Testis (tissue), 3 donors: Measurements from ENCODE around the gene TBPL1. TPM values are rescaled to one million over a fixed set of nuclear protein-coding genes. Genes with fewer than 3 reads are reported as not detected.

ENCODE experiments used
- DNase-seq: peaks from one replicate; pipeline ENCODE4 v3.0.0-alpha.2; 2019
- H3K27ac ChIP-seq, 2 donors: fragments of 200-600 bp; sonication (generic); one replicate each; pipeline ENCODE4 v1.5.1; 2019
- H3K27me3 ChIP-seq: fragments of 200-600 bp; sonication (generic); one replicate; pipeline ENCODE4 v1.5.1; 2019
- H3K36me3 ChIP-seq: fragments of 200-600 bp; sonication (generic); one replicate; pipeline ENCODE4 v1.5.1; 2017; ENCODE audit warnings: low read depth; ENCODE audit errors: missing control alignments
- H3K4me1 ChIP-seq: fragments of 200-600 bp; sonication (generic); one replicate; pipeline ENCODE4 v1.5.1; 2019
- H3K4me3 ChIP-seq, 2 donors: fragments of 200-600 bp; sonication (generic); one replicate each; pipeline ENCODE4 v1.5.1; 2017 to 2019
- H3K9me3 ChIP-seq: fragments of 200-600 bp; sonication (generic); one replicate; pipeline ENCODE4 v1.5.1; 2017
- CTCF ChIP-seq, 3 experiments: fragments of 450-650 bp in 2 of 3; fragments of 200-600 bp in 1 of 3; sonication (generic) in 1 of 3; IDR thresholded peaks; one replicate each; pipeline ENCODE4 v1.5.1; 2016 to 2019; ENCODE audit warnings: antibody characterized with exemption in 3 of 3, mild to moderate bottlenecking in 2 of 3, moderate library complexity in 1 of 3
- POLR2A ChIP-seq: fragments of 450-650 bp; IDR thresholded peaks from one replicate; pipeline ENCODE4 v1.6.1; 2017; ENCODE audit warnings: antibody characterized with exemption, mild to moderate bottlenecking, moderate library complexity
- WGBS, 2 donors: methylation state at CpG; one replicate each; pipeline ENCODE4 v1.1.5; 2018; 5-methylcytosine and 5-hydroxymethylcytosine counted together
- intact Hi-C: fragments of 100-400 bp; cut with DNase I; formaldehyde crosslinking; loops from one replicate; pipeline ENCODE4 v1.15.1; 2023; ENCODE audit warnings: low total_unique reads
- polyA plus RNA-seq: library from polyadenylated mRNA; stranded (reverse); fragments of 350-450 nt; fragmentation: Illumina TruSeq; extraction: RNeasy Lipid Tissue Mini Kit (QIAGEN cat#74804); gene quantifications from one replicate; pipeline ENCODE4 v1.2.3, GENCODE V29; 2014; ENCODE audit warnings: low read depth, low replicate concordance; ENCODE audit not compliant: insufficient read depth
- total RNA-seq, 2 donors: library from RNA; depleted of rRNA; stranded (reverse); fragments of >200 nt; gene quantifications; one replicate each; pipeline ENCODE4 v1.2.3, GENCODE V29; 2016

Gene TBPL1
- total and polyA plus RNA-seq, 3 donors from 2014 or later = 63.4 to 327 (median 77.9) TPM

GRCh38 chr6:133939778-133940667, 13.0 kb upstream of the TBPL1 start:
- intact Hi-C loops = no loop called here
- WGBS, 2 donors = 76% methylated on average over 8 of the region's 8 CpGs
- Histone ChIP-seq H3K4me3 (no peak overlapping the region), H3K27me3 (no peaks in the 10 kb centered on the region), H3K9me3 (no peaks in the 10 kb centered on the region), H3K36me3 (no peaks in the 10 kb centered on the region), H3K27ac (no peak overlapping the region), H3K4me1 (no peaks in the 10 kb centered on the region)
- TF ChIP-seq POLR2A = no peak
- TF ChIP-seq CTCF (IDR thresholded peaks at IDR 0.05) = no peak
- DNase-seq = no peak

- Histone ChIP-seq H3K4me1 (no peaks in the 10 kb centered on the region), H3K9me3 (no peaks in the 10 kb centered on the region), H3K4me3 (no peak overlapping the region), H3K36me3 (no peaks in the 10 kb centered on the region), H3K27ac (no peak overlapping the region), H3K27me3 (no peaks in the 10 kb centered on the region)
- 77 to 90% methylated on average over 2 to 3 of the region's 3 CpGs for WGBS, 2 donors
- TF ChIP-seq POLR2A (no peak), CTCF (IDR thresholded peaks at IDR 0.05) (no peak)
- intact Hi-C loops = no loop called here
- DNase-seq = no peak
Measured at GRCh38 chr6:133945158-133945557, 7.9 kb upstream of the TBPL1 start.

GRCh38 chr6:133947302-133947900, 5.6 kb upstream of the TBPL1 start:
- no peaks in the 10 kb centered on the region for H3K4me1 ChIP-seq
- H3K9me3 ChIP-seq = no peaks in the 10 kb centered on the region
- intact Hi-C loops = no loop called here
- H3K4me3 ChIP-seq = no peak overlapping the region
- H3K27me3 ChIP-seq = no peaks in the 10 kb centered on the region
- 90 to 92% methylated on average over 1 of the region's 1 CpG for WGBS, 2 donors
- H3K27ac ChIP-seq = no peak overlapping the region
- TF ChIP-seq CTCF (IDR thresholded peaks at IDR 0.05) (no peak), POLR2A (no peak)
- no peaks in the 10 kb centered on the region for H3K36me3 ChIP-seq
- no peak for DNase-seq

GRCh38 chr6:133948472-133948871, 4.6 kb upstream of the TBPL1 start:
- no peaks in the 10 kb centered on the region for H3K27me3 ChIP-seq
- H3K36me3 ChIP-seq = no peaks in the 10 kb centered on the region
- H3K9me3 ChIP-seq = no peaks in the 10 kb centered on the region
- H3K4me3 ChIP-seq = no peak overlapping the region
- DNase-seq = no peak
- TF ChIP-seq CTCF (IDR thresholded peaks at IDR 0.05) (no peak), POLR2A (no peak)
- H3K4me1 ChIP-seq = no peaks in the 10 kb centered on the region
- 93 to 97% methylated on average over 2 of the region's 2 CpGs for WGBS, 2 donors
- intact Hi-C loops = no loop called here
- H3K27ac ChIP-seq = no peak overlapping the region
